SKM-1 (cell line): ENCODE measurements around the gene RPUSD3.

Source experiments
- DNase-seq: peaks from one replicate; lab custom pipeline; 2025; ENCODE audit not compliant: unreplicated experiment; lab: John Stamatoyannopoulos, UW

The RPUSD3 gene

GRCh38 chr3:9834520-9835380, 9.1 kb downstream of the RPUSD3 start:
- no peak for DNase-seq

GRCh38 chr3:9833078-9833477, 10.7 kb downstream of the RPUSD3 start:
- DNase-seq = no peak

GRCh38 chr3:9831253-9831652, 12.6 kb downstream of the RPUSD3 start:
- DNase-seq = no peak

DNA sequence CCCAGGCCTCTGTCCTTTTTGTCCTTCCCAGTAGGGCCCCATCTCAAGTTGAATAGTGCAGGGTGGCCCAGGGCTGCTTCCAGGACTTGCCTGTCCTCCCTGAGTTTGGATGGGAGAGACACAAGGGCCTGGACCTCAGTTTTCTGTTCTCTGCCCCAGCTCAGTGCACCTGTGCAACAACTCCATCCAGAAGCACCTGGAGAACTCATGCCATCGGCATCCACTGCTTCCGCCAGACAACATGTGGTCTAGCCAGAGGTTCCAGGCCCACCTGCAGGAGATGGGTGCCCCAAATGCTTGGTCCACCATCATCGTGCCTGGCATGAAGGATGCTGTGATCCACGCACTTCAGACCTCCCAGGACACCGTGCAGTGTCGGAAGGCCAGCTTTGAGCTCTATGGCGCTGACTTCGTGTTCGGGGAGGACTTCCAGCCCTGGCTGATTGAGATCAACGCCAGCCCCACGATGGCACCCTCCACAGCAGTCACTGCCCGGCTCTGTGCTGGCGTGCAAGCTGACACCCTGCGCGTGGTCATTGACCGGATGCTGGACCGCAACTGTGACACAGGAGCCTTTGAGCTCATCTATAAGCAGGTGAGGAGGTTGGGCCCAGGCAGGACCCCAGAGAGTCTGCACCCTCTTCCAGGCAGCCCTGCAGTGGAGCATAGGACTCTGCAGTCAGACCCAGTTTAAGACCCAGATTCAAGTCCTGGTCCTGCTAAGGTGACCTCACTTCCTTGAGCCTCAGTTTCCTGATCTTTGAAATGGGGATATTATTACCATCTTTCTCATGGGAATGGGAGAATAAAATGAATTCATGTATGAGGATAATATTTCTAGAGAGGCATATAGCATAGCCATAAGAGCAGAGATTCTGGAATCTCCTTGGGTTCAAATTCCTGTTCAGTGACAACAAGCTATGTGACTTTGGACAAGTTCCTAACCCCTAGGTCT, 14.7 kb downstream of the RPUSD3 start:
- no peak for DNase-seq

DNA sequence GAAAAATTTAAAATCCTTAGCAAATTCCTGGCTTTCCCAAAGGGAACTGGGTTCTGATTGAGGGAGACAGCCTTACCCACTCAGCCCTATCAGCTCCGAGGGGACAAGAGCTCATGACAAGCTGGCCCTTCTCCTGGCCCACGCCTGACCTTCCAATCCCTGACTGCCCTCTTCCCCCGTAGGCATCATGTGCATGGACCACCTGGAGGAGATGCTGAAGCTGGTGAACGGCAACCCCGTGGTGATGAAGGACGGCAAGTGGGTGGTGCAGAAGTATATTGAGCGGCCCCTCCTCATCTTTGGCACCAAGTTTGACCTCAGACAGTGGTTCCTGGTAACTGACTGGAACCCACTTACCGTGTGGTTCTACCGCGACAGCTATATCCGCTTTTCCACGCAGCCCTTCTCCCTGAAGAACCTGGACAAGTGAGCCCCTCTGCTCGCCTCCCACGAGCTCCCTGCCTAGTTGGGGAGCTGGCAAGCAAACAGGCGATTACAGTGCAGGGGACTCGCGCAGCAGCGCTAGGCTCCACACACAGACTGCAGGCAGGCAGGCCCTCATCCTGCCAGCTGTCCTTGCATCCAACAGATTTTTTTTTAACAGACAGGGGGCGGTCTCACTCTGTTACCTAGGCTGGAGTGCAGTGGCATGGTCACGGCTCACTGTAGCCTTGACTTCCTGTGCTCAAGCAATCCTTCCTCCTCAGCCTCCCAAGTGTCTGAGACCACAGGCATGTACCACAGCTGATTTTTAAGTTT, 16.8 kb downstream of the RPUSD3 start:
- DNase-seq = peak; percentile 37

GRCh38 chr3:9825451-9826040, 18.3 kb downstream of the RPUSD3 start:
- DNase-seq = no peak

DNA sequence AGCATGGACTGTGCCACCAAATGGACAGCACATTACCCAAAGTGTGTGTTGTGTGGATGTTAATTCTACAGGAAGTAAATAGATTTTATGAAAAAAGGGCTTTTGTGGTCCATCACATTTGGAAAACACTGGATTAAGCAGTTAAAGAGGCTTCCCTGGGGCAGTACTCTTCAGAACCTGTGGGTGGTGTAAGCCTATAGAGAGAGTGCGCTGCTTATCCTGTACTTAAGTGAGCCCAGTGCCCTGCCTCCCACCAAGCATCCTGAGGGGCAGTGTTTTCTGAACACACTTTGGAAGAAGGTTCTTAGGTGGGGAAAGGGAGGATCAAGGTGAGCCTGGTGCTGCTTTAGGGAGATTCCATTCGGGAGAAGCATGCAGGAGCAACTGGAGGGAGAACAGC, 22.9 kb downstream of the RPUSD3 start:
- DNase-seq = no peak

- DNase-seq = no peak
Observed at GRCh38 chr3:9820543-9820942, 23.3 kb downstream of the RPUSD3 start.

- no peak for DNase-seq
Observed at GRCh38 chr3:9818666-9819335, 25.0 kb downstream of the RPUSD3 start.

GRCh38 chr3:9817436-9817835, 26.4 kb downstream of the RPUSD3 start:
- no peak for DNase-seq

GRCh38 chr3:9815986-9816385, 27.8 kb downstream of the RPUSD3 start:
- DNase-seq = no peak

DNA sequence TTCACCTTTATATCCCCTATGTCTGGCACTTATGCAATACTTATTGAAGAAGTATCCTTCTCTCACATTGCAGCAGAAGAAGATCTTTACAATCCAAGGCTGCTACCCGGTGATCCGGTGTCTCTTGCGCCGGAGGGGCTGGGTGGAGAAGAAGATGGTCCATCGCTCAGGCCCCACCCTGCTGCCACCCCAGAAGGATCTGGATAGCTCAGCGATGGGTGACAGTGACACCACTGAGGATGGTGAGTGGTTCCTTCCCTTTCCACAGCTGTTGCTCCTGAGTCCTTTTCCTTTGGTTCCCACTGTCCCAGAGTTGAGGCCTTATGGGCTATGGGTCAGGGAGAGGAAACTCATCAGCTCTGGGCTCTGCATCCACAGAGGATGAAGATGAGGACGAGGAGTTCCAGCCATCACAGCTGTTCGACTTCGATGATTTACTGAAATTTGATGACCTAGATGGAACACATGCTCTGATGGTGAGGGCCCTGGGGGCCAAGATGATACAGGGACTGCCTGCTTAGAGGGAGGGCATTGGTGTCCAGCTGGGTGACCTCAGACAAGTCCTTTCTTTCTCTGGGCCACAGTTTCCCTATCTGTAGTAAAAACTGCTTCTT, 30.8 kb downstream of the RPUSD3 start:
- DNase-seq = no peak

DNA sequence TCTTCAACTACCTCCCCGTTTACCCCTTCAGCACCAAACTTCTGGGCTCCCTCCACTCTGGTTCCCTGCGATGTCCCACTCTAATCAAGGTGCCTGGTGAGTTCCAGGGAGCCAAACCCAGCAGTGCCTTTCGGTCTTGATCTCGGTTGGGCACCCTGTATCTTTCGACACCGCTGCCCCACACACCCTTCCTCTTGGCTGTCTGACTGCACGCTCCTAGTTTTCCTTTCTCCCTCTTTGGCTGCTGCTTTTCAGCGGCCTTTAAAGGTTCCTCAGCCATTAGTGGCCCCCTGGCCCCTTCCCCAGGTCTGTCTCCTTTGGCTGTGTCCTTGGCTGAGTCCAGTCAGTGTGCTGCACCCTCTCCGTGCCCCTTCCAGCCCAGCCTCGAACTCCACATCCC, 33.0 kb downstream of the RPUSD3 start:
- no peak for DNase-seq

GRCh38 chr3:9810433-9810770, 33.4 kb downstream of the RPUSD3 start:
- DNase-seq = no peak

DNA sequence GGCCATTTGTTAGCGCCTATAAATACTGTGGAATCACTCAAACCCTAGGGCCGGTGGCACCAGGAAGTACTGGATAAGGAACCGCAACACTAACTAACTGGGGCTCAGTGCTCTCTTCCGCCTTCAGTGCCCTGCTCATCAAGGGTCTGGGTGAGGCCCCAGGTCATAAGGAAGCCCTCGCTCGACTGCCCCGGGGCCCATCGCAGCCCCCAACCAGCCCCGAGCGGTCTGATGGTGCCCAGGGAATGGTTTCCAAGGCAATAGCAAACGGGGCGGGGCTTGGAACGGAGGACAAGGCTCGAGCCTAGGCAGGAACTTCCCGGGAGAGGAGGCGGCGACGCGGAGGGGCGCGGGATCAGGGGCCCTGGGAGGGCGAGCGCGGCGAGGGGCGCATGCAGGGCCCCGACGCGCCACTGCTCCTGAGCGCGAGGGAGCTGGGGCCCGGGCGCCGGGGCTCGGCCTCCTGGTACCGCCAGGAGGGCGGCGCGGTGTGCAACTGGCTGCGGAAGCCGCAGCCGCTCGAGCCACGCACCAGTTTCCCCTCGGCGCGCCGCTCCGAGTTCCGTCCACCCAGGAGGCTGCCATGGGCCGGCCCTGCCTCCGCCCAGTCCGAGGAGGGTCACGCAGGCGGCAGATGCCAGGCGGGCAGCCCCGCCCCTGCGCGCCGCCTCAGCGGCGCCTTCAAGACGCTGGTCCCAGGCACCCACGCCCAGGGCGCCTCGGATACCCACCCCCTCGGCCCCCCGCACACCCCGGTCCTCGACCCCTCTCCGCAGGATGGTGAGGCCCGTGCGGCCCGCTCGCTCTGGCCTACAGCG, 34.0 kb downstream of the RPUSD3 start, which contains the start of gene TTLL3:
Gene TTLL3 (plus strand): TSS at position 648 of the 818 bp plus-strand sequence. CDS start 400 bp downstream, outside the sequence.
- DNase-seq = peak; percentile 57

DNA sequence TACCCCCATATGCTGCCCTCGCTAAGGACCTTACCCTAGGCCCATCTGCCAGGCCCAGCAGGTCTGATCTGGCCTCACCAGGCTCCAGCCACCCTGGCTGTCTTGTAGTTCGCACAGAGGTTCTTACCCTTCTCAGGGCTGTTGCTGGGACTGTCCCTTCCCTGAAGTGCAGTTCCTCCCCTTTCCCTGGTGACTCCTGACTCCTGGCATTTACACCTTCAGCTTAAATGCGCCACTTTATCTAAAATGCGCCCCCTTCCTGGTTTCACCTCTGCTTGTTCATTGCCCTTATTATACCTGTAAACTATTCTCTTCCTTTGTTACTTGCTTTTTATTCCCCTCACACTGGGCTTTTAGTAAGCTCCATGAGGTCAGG, 34.6 kb downstream of the RPUSD3 start:
- peak; percentile 24 for DNase-seq

- no peak for DNase-seq
Observed at GRCh38 chr3:9808345-9809037, 35.3 kb downstream of the RPUSD3 start.

DNA sequence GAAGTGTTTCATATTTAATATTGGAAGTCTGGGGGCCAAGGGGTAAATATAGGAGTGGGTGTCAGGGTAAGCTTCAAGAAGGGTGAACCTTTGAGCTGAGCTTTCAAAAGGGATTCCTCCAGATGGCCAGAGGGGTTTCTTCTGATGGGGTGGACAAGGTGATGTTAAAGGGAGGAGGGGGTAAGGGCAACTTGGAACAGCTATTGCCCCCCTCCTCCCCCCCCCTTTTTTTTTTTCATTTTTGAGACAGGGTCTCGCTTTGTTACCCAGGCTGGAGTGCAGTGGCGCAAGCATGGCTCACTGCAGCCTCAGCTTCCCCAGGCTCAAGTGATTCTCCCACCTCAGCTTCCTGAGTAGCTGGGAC, 35.8 kb downstream of the RPUSD3 start:
- DNase-seq = no peak
